ENCODE data around the gene REEP2.

Gene REEP2

GRCh38 chr5:138444774-138445546 lies 6.1 kb downstream of the REEP2 start:
- Histone ChIP-seq H3K4me1 (ENCODE audit: insufficient read depth, low read length, severe bottlenecking) (no peaks in the 10 kb centered on the region), H3K9me2 (ENCODE audit: low read depth, low read length) (no peaks in the 10 kb centered on the region), H3F3A (ENCODE audit: insufficient read depth, low read length) (no peaks in the 10 kb centered on the region), H3K27me3 (ENCODE audit: insufficient read depth, low read length) (peaks cover 12% of the 10 kb centered on the region; the same call in 1 of the 2 replicates), H3K36me3 (ENCODE audit: insufficient read depth, low read length) (no peaks in the 10 kb centered on the region), H4K20me1 (ENCODE audit: insufficient read depth, low read length) (no peaks in the 10 kb centered on the region), H3K9ac (ENCODE audit: low read length) (no peak overlapping the region), H3K79me2 (ENCODE audit: insufficient read depth, low read length) (no peaks in the 10 kb centered on the region), H2AFZ (ENCODE audit: low read length) (no peak overlapping the region), H3K4me2 (ENCODE audit: low read length) (no peak overlapping the region), H3K4me3 (ENCODE audit: low read depth, low read length, poor library complexity, severe bottlenecking) (no peak overlapping the region), H3K27ac (ENCODE audit: low read depth, low read length, poor library complexity, severe bottlenecking) (no peak overlapping the region), H3K9me3 (ENCODE audit: low read length) (no peaks in the 10 kb centered on the region)
- TF ChIP-seq EZH2 (IDR thresholded peaks at IDR 0.05; ENCODE audit: borderline replicate concordance, low read length) = no peak
- no peak for TF ChIP-seq CTCF (IDR thresholded peaks at IDR 0.05; ENCODE audit: low read length)

- Histone ChIP-seq H3K9me2 (ENCODE audit: low read depth, low read length) (no peaks in the 10 kb centered on the region), H3K27me3 (ENCODE audit: insufficient read depth, low read length) (peaks cover 12% of the 10 kb centered on the region; the same call in 1 of the 2 replicates), H3K4me3 (ENCODE audit: low read depth, low read length, poor library complexity, severe bottlenecking) (no peak overlapping the region), H2AFZ (ENCODE audit: low read length) (no peak overlapping the region), H3K9me3 (ENCODE audit: low read length) (no peaks in the 10 kb centered on the region), H3K9ac (ENCODE audit: low read length) (no peak overlapping the region), H3K4me1 (ENCODE audit: insufficient read depth, low read length, severe bottlenecking) (peaks cover 5% of the 10 kb centered on the region), H3K79me2 (ENCODE audit: insufficient read depth, low read length) (no peaks in the 10 kb centered on the region), H4K20me1 (ENCODE audit: insufficient read depth, low read length) (no peaks in the 10 kb centered on the region), H3K4me2 (ENCODE audit: low read length) (no peak overlapping the region), H3K27ac (ENCODE audit: low read depth, low read length, poor library complexity, severe bottlenecking) (no peak overlapping the region), H3K36me3 (ENCODE audit: insufficient read depth, low read length) (no peaks in the 10 kb centered on the region), H3F3A (ENCODE audit: insufficient read depth, low read length) (no peaks in the 10 kb centered on the region)
- no peak for TF ChIP-seq EZH2 (IDR thresholded peaks at IDR 0.05; ENCODE audit: borderline replicate concordance, low read length)
- TF ChIP-seq CTCF (IDR thresholded peaks at IDR 0.05; ENCODE audit: low read length) = no peak
Measured at GRCh38 chr5:138445547-138446271, 6.9 kb downstream of the REEP2 start.

- no peak for TF ChIP-seq EZH2 (IDR thresholded peaks at IDR 0.05; ENCODE audit: borderline replicate concordance, low read length)
- TF ChIP-seq CTCF (IDR thresholded peaks at IDR 0.05; ENCODE audit: low read length) = no peak
Measured at GRCh38 chr5:138448070-138448469, 9.2 kb downstream of the REEP2 start.

More at GRCh38 chr5:138448070-138448469, 9.2 kb downstream of the REEP2 start:
- Histone ChIP-seq H2AFZ (ENCODE audit: low read length) (no peak overlapping the region), H3K27ac (ENCODE audit: low read depth, low read length, poor library complexity, severe bottlenecking) (no peak overlapping the region), H3K36me3 (ENCODE audit: insufficient read depth, low read length) (no peaks in the 10 kb centered on the region), H3F3A (ENCODE audit: insufficient read depth, low read length) (no peaks in the 10 kb centered on the region), H3K4me1 (ENCODE audit: insufficient read depth, low read length, severe bottlenecking) (peaks cover 5% of the 10 kb centered on the region), H3K9ac (ENCODE audit: low read length) (no peak overlapping the region), H3K9me2 (ENCODE audit: low read depth, low read length) (no peaks in the 10 kb centered on the region), H4K20me1 (ENCODE audit: insufficient read depth, low read length) (no peaks in the 10 kb centered on the region), H3K4me3 (ENCODE audit: low read depth, low read length, poor library complexity, severe bottlenecking) (no peak overlapping the region), H3K4me2 (ENCODE audit: low read length) (no peak overlapping the region), H3K27me3 (ENCODE audit: insufficient read depth, low read length) (peaks cover 7% of the 10 kb centered on the region; the same call in 1 of the 2 replicates), H3K79me2 (ENCODE audit: insufficient read depth, low read length) (no peaks in the 10 kb centered on the region), H3K9me3 (ENCODE audit: low read length) (no peaks in the 10 kb centered on the region)
